ENCODE results near the gene FAM151A.

DNA sequence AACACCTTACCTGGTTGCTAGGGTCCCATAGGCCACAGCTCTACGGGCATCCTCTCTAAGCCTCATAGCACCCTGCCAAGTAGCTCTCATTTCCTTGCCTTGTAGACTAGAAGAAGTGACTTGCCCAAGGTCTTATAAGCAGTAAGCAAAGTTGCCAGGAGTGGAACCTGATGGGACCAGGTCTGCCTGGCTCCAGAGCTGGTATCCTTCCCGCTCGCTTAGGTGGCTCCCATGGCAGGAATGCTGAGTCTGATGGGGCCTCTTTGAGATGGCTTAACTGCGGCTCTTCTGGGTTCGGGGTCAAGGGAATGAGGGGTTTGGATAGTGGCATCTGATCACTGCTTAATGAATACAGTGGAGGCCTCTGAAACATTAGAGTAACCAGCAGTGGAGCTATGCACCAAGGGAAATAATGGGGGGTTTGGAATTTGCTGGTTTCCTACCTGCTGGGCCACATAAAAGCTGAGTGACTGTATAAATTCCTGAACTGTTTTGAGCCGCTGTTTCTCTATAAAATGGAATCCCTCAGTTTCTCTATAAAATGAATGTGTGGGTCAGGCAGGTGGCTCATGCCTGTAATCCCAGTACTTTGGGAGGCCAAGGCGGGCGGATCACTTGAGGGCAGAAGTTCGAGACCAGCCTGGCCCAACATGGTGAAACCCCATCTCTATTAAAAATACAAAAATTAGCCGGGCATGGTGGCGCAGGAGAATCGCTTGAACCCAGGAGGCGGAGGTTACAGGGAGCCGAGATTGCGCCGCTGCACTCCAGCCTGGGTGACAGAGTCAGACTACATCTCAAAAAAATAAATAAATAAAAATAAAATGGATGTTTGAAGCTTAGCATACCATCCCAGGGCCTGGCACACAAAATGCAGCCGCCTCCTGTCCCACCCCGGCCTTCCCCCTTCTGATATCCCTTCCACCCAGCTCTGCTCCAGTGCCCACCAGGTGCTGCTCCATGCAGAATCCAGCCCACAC, 12.4 kb downstream of the FAM151A start:
- TF ChIP-seq, protein P1, sequence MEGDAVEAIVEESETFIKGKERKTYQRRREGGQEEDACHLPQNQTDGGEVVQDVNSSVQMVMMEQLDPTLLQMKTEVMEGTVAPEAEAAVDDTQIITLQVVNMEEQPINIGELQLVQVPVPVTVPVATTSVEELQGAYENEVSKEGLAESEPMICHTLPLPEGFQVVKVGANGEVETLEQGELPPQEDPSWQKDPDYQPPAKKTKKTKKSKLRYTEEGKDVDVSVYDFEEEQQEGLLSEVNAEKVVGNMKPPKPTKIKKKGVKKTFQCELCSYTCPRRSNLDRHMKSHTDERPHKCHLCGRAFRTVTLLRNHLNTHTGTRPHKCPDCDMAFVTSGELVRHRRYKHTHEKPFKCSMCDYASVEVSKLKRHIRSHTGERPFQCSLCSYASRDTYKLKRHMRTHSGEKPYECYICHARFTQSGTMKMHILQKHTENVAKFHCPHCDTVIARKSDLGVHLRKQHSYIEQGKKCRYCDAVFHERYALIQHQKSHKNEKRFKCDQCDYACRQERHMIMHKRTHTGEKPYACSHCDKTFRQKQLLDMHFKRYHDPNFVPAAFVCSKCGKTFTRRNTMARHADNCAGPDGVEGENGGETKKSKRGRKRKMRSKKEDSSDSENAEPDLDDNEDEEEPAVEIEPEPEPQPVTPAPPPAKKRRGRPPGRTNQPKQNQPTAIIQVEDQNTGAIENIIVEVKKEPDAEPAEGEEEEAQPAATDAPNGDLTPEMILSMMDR (IDR thresholded peaks at IDR 0.05) = no peak
- TF ChIP-seq POLR2A (IDR thresholded peaks at IDR 0.05) = no peak

Data from testis (tissue), 2 donors.